ENCODE results near the gene KLHL15.
"Not testable (repeated sequence)": the region's sequence is repeated elsewhere in the genome, so short reads cannot be mapped to it uniquely, and the experiment has no call there.

Gene KLHL15

GRCh38 chrX:24014388-24015018 is 12.5 kb downstream of the KLHL15 start:
- peak; percentile 54 for DNase-seq

GRCh38 chrX:24012266-24012665 is 14.7 kb downstream of the KLHL15 start:
- DNase-seq: no peak

GRCh38 chrX:24005867-24006266 is 21.1 kb downstream of the KLHL15 start:
- no peak for DNase-seq

- DNase-seq: no peak
Measured at GRCh38 chrX:24005028-24005427, 22.0 kb downstream of the KLHL15 start.

GRCh38 chrX:24002792-24003191 is 24.2 kb downstream of the KLHL15 start:
- no peak for DNase-seq

GRCh38 chrX:24002167-24002566 is 24.8 kb downstream of the KLHL15 start:
- no peak for DNase-seq

GRCh38 chrX:23999671-24000070 is 27.3 kb downstream of the KLHL15 start:
- no peak for DNase-seq

- no peak for DNase-seq
Measured at GRCh38 chrX:23993012-23993633, 33.9 kb downstream of the KLHL15 start.

- DNase-seq: no peak
Measured at GRCh38 chrX:23992431-23992830, 34.6 kb downstream of the KLHL15 start.

- DNase-seq: no peak
Measured at GRCh38 chrX:23990455-23990854, 36.5 kb downstream of the KLHL15 start.

GRCh38 chrX:23989689-23990088 is 37.3 kb downstream of the KLHL15 start:
- DNase-seq: no peak

- DNase-seq: no peak
Measured at GRCh38 chrX:23982891-23983290, 44.1 kb downstream of the KLHL15 start.

- no peak for DNase-seq
Measured at GRCh38 chrX:23981711-23982110, 45.3 kb downstream of the KLHL15 start.

GRCh38 chrX:23981222-23981621 is 45.8 kb downstream of the KLHL15 start:
- DNase-seq: no peak

- no peak for DNase-seq
Measured at GRCh38 chrX:23980011-23980441, 47.0 kb downstream of the KLHL15 start.

- DNase-seq: no peak
Measured at GRCh38 chrX:23978491-23978890, 48.5 kb downstream of the KLHL15 start.

- not testable (repeated sequence) for DNase-seq
Measured at GRCh38 chrX:23965630-23966029, 61.4 kb downstream of the KLHL15 start.

- no peak for DNase-seq
Measured at GRCh38 chrX:23964191-23964590, 62.8 kb downstream of the KLHL15 start.

- DNase-seq: no peak
Measured at GRCh38 chrX:23959781-23960180, 67.2 kb downstream of the KLHL15 start.

- DNase-seq: no peak
Measured at GRCh38 chrX:23954396-23954795, 72.6 kb downstream of the KLHL15 start.

- DNase-seq: no peak
Measured at GRCh38 chrX:23953908-23954269, 73.1 kb downstream of the KLHL15 start.

GRCh38 chrX:23952984-23953907 is 73.7 kb downstream of the KLHL15 start:
- peak; percentile 33 for DNase-seq

- DNase-seq: no peak
Measured at GRCh38 chrX:23952391-23952790, 74.6 kb downstream of the KLHL15 start.

GRCh38 chrX:23945206-23945605 is 81.8 kb downstream of the KLHL15 start:
- no peak for DNase-seq

All from stimulated activated CD4-positive, alpha-beta T cell treated with anti-CD3 and anti-CD28 coated beads, Interleukin-4, amount 100 ng/mL, for 24 hours (primary cell).